Adrenal gland (tissue), 12 donors: ENCODE data around the gene PLOD2. TPM values are rescaled to one million over a fixed set of nuclear protein-coding genes. Genes with fewer than 3 reads are reported as not detected.

Source experiments
- DNase-seq, 7 donors: peaks; one replicate each; pipeline ENCODE4 v3.0.0-alpha.2; 2019 to 2020
- H3K27ac ChIP-seq, 5 donors: fragments of 200-600 bp; sonication (generic) in 4 of 5; 1 replicate in 3 of 5; 2 replicates in 2 of 5; pipeline versions ENCODE4 v1.5.1 to v1.8.0; 2016 to 2020; ENCODE audit warnings: mild to moderate bottlenecking in 1 of 5
- H3K27me3 ChIP-seq: fragments of 200-600 bp; 2 replicates; pipeline ENCODE4 v1.8.0; 2021
- H3K36me3 ChIP-seq, 2 donors: fragments of 200-600 bp; replicated peaks in 1 of 2; 1 replicate in 1 of 2; 2 replicates in 1 of 2; pipeline versions ENCODE4 v1.5.1 to v1.8.0; 2018 to 2022
- H3K4me1 ChIP-seq, 2 donors: fragments of 200-600 bp; replicated peaks in 1 of 2; 1 replicate in 1 of 2; 2 replicates in 1 of 2; pipeline versions ENCODE4 v1.5.1 to v1.8.0; 2018 to 2021
- H3K4me3 ChIP-seq, 4 donors: fragments of 200-600 bp; sonication (generic) in 3 of 4; one replicate each; pipeline ENCODE4 v1.5.1; 2016 to 2018
- H3K9me3 ChIP-seq, 3 donors: fragments of 200-600 bp; sonication (generic) in 1 of 3; replicated peaks in 1 of 3; 1 replicate in 2 of 3; 2 replicates in 1 of 3; pipeline versions ENCODE4 v1.5.1 to v1.8.0; 2016 to 2021
- CTCF ChIP-seq, 6 experiments: fragments of 450-650 bp in 4 of 6; fragments of 200-600 bp in 2 of 6; sonication (generic) in 1 of 6; IDR thresholded peaks; 1 replicate in 5 of 6; 2 replicates in 1 of 6; pipeline versions ENCODE4 v1.5.1 to v1.8.0; 2016 to 2021; ENCODE audit warnings: antibody characterized with exemption in 6 of 6, mild to moderate bottlenecking in 2 of 6, moderate library complexity in 1 of 6
- POLR2A ChIP-seq, 2 donors: fragments of 450-650 bp; IDR thresholded peaks; one replicate each; pipeline ENCODE4 v1.6.1; 2017; ENCODE audit warnings: antibody characterized with exemption in 2 of 2, mild to moderate bottlenecking in 2 of 2, moderate library complexity in 1 of 2
- WGBS, 4 donors: extraction: QIAGEN DNeasy Blood & Tissue Kit in 2 of 4; methylation state at CpG; one replicate each; pipeline versions ENCODE4 v1.1.5 to v1.1.7; 2013 to 2017; 5-methylcytosine and 5-hydroxymethylcytosine counted together
- intact Hi-C, 2 donors: fragments of 100-400 bp; cut with DNase I; formaldehyde crosslinking; loops; one replicate each; pipeline versions ENCODE4 v1.14.1 to v1.15.0; 2022 to 2023
- polyA plus RNA-seq, 3 donors: library from polyadenylated mRNA; stranded (reverse); fragments of 200-250 nt in 2 of 3; fragments of 350-450 nt in 1 of 3; fragmentation: Illumina TruSeq in 1 of 3; extraction: RNeasy Lipid Tissue Mini Kit (QIAGEN cat#74804) in 1 of 3; gene quantifications; one replicate each; pipeline ENCODE4 v1.2.3, GENCODE V29; 2013 to 2014
- total RNA-seq, 9 donors: library from RNA; depleted of rRNA in 4 of 9; stranded (reverse); fragments of >200 nt in 4 of 9; fragments of 120-200 nt in 1 of 9; fragmentation: NEBNext Ultra II Directional in 1 of 9; extraction: Animal tissue kit (Norgen Biotek cat#: 25700) in 1 of 9; gene quantifications; one replicate each; pipeline versions ENCODE4 v1.1.0 to v1.2.4, GENCODE V29; 2013 to 2023
- donor health status: healthy with polysubstance abuse.
- donor health status: Bipolar disorder and iron deficiency.
- donor health status: DM: yes; HTN: yes; CAD: no.
- donor health status: DM: no; HTN: no; CAD: no.
- donor health status: DM: no; HTN: no; CAD: no.
- donor health status: DM: yes; HTN: yes; CAD: no.

Gene PLOD2
- total and polyA plus RNA-seq, 12 donors = 23.1 to 79.0 (median 41.7) TPM

- H3K4me3 ChIP-seq = no peak overlapping the region
- no peaks in the 10 kb centered on the region for H3K27me3 ChIP-seq
- H3K9me3 ChIP-seq = no peaks in the 10 kb centered on the region
- DNase-seq = no peak
- no peak overlapping the region for H3K27ac ChIP-seq
- H3K36me3 ChIP-seq = no peaks in the 10 kb centered on the region
- no peak for TF ChIP-seq CTCF (IDR thresholded peaks at IDR 0.05)
- TF ChIP-seq POLR2A (IDR thresholded peaks at IDR 0.05) = no peak
- H3K4me1 ChIP-seq = peaks cover 5 to 42% of the 10 kb centered on the region in 2 donors
- 68 to 72% (median 71%) methylated on average over 2 of the region's 2 CpGs for WGBS, 4 donors
- intact Hi-C loops = no loop called here
Observed at GRCh38 chr3:146138902-146139301, 22.1 kb downstream of the PLOD2 start.

GRCh38 chr3:146136647-146137046, 24.3 kb downstream of the PLOD2 start:
- Histone ChIP-seq H3K9me3 (no peaks in the 10 kb centered on the region), H3K4me1 (peaks cover 0 to 23% of the 10 kb centered on the region in 2 donors), H3K36me3 (no peaks in the 10 kb centered on the region), H3K27ac (no peak overlapping the region), H3K27me3 (no peaks in the 10 kb centered on the region), H3K4me3 (no peak overlapping the region)
- no peak for TF ChIP-seq CTCF (IDR thresholded peaks at IDR 0.05)
- no peak for TF ChIP-seq POLR2A (IDR thresholded peaks at IDR 0.05)
- no peak for DNase-seq
- intact Hi-C loops = no loop called here
- WGBS, 4 donors = 90 to 94% (median 91%) methylated on average over 3 of the region's 3 CpGs

GRCh38 chr3:146134348-146135117, 26.5 kb downstream of the PLOD2 start:
- 61 to 80% (median 71%) methylated on average over 5 of the region's 5 CpGs for WGBS, 4 donors
- intact Hi-C loops = no loop called here
- Histone ChIP-seq H3K4me3 (no peak overlapping the region), H3K27me3 (no peaks in the 10 kb centered on the region), H3K9me3 (no peaks in the 10 kb centered on the region), H3K4me1 (peaks cover 0 to 12% of the 10 kb centered on the region in 2 donors), H3K36me3 (no peaks in the 10 kb centered on the region), H3K27ac (no peak overlapping the region)
- TF ChIP-seq POLR2A (IDR thresholded peaks at IDR 0.05) (no peak), CTCF (IDR thresholded peaks at IDR 0.05) (no peak)
- no peak for DNase-seq

- intact Hi-C loops = no loop called here
- Histone ChIP-seq H3K36me3 (no peaks in the 10 kb centered on the region), H3K4me1 (peaks cover 0 to 11% of the 10 kb centered on the region in 2 donors), H3K4me3 (no peak overlapping the region), H3K9me3 (no peaks in the 10 kb centered on the region), H3K27me3 (no peaks in the 10 kb centered on the region), H3K27ac (no peak overlapping the region)
- 78 to 85% (median 82%) methylated on average over 2 of the region's 2 CpGs for WGBS, 4 donors
- DNase-seq = peak in 2 of 7 donors; percentile 12 to 16
- TF ChIP-seq CTCF (IDR thresholded peaks at IDR 0.05) (no peak), POLR2A (IDR thresholded peaks at IDR 0.05) (no peak)
Observed at GRCh38 chr3:146133441-146133840, 27.5 kb downstream of the PLOD2 start.
